OCI-LY3 (cell line): ENCODE data around the gene TGDS.

ENCODE experiments used
- H2AFZ ChIP-seq: fragments of 200-600, 300-600 bp; shearing (Covaris generic); 2 replicates; pipeline ENCODE4 v1.6.0; 2014; ENCODE audit warnings: antibody characterized with exemption, low read depth, low read length
- H3K27ac ChIP-seq: fragments of 200-600, 300-600 bp; sonication (generic); 2 replicates; pipeline ENCODE4 v1.5.1; 2014; ENCODE audit warnings: mild to moderate bottlenecking, low read length, moderate library complexity, mixed read lengths
- H3K27me3 ChIP-seq: fragments of 200-600, 300-600 bp; sonication (generic); 2 replicates; pipeline ENCODE4 v1.6.1; 2014; ENCODE audit warnings: low read depth, low read length, mixed read lengths
- H3K36me3 ChIP-seq: fragments of 200-600, 300-600 bp; sonication (generic); replicated peaks from 2 replicates; pipeline ENCODE3; 2014; ENCODE audit warnings: low read depth, low read length, mixed read lengths
- H3K4me1 ChIP-seq: fragments of 300-600, 200-600 bp; sonication (generic); 2 replicates; pipeline ENCODE4 v1.6.1; 2014; ENCODE audit warnings: low read length, mixed read lengths
- H3K4me2 ChIP-seq: fragments of 200-600, 300-600 bp; sonication (generic); 2 replicates; pipeline ENCODE4 v1.6.1; 2014; ENCODE audit warnings: low read length, mixed read lengths
- H3K4me3 ChIP-seq: fragments of 300-600, 200-600 bp; sonication (generic); 2 replicates; pipeline ENCODE4 v1.5.1; 2014; ENCODE audit warnings: antibody characterized with exemption, mild to moderate bottlenecking, low read length, moderate library complexity
- H3K79me2 ChIP-seq: fragments of 300-600, 200-600 bp; shearing (Covaris generic); 2 replicates; pipeline ENCODE4 v1.6.1; 2014; ENCODE audit warnings: mild to moderate bottlenecking, low read length, mixed read lengths
- H3K9ac ChIP-seq: fragments of 300-600, 200-600 bp; shearing (Covaris generic); 2 replicates; pipeline ENCODE4 v1.6.0; 2014; ENCODE audit warnings: mild to moderate bottlenecking, low read length, moderate library complexity
- H3K9me3 ChIP-seq: fragments of 200-600, 300-600 bp; shearing (Covaris generic); 2 replicates; pipeline ENCODE4 v1.6.1; 2014; ENCODE audit warnings: low read length, mixed read lengths; ENCODE audit not compliant: insufficient read depth
- H4K20me1 ChIP-seq: fragments of 200-600, 300-600 bp; sonication (generic); 2 replicates; pipeline ENCODE4 v1.6.1; 2016; ENCODE audit warnings: low read length, mixed read lengths; ENCODE audit not compliant: insufficient read depth
- CTCF ChIP-seq: fragments of 200-600, 300-600 bp; sonication (generic); IDR thresholded peaks from 2 replicates; pipeline ENCODE4 v1.5.1; 2014; ENCODE audit warnings: antibody characterized with exemption, low read length, low read depth
- EZH2phosphoT487 ChIP-seq: fragments of 200-600 bp; shearing (Covaris generic); IDR thresholded peaks from 2 replicates; pipeline ENCODE4 v1.6.1; 2018; ENCODE audit warnings: antibody characterized with exemption, mixed run types, low read depth

The TGDS gene

GRCh38 chr13:94556041-94556440, 39.9 kb downstream of the TGDS start:
- Histone ChIP-seq H3K9me3 (no peaks in the 10 kb centered on the region), H3K4me1 (no peaks in the 10 kb centered on the region), H3K79me2 (no peaks in the 10 kb centered on the region), H3K4me3 (no peak overlapping the region), H3K27me3 (no peaks in the 10 kb centered on the region), H3K27ac (no peak overlapping the region), H4K20me1 (no peaks in the 10 kb centered on the region), H3K9ac (no peak overlapping the region), H2AFZ (no peak overlapping the region), H3K4me2 (no peak overlapping the region), H3K36me3 (no peaks in the 10 kb centered on the region)
- TF ChIP-seq EZH2phosphoT487 (no peak), CTCF (no peak)

DNA sequence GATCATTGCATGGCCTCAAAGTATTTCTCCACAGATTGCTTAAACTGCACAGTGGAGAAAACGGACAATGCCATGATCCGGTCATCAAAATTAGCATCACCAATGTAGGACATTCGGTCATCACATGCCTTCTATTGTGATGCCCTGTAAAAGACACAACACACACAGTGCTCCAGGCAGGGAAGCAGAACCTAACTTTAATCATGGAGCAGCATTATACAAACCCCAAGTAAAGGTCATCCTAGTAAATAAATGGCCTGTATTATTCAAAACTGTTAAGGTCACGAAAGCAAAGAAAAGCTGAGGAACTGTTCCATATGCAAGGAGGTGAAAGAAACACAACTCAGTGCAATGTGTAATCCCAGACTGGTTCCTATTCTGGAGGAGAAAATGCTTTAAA, 42.2 kb downstream of the TGDS start:
- Histone ChIP-seq H3K27ac (no peak overlapping the region), H3K9ac (no peak overlapping the region), H3K27me3 (no peaks in the 10 kb centered on the region), H3K36me3 (no peaks in the 10 kb centered on the region), H3K4me1 (peaks cover 4% of the 10 kb centered on the region; the same call in 1 of the 2 replicates), H3K4me3 (no peak overlapping the region), H4K20me1 (no peaks in the 10 kb centered on the region), H3K4me2 (no peak overlapping the region), H3K9me3 (no peaks in the 10 kb centered on the region), H3K79me2 (no peaks in the 10 kb centered on the region), H2AFZ (no peak overlapping the region)
- TF ChIP-seq CTCF (no peak), EZH2phosphoT487 (no peak)

GRCh38 chr13:94552095-94552494, 43.9 kb downstream of the TGDS start:
- Histone ChIP-seq H3K79me2 (no peaks in the 10 kb centered on the region), H4K20me1 (no peaks in the 10 kb centered on the region), H3K27ac (no peak overlapping the region), H3K9me3 (no peaks in the 10 kb centered on the region), H3K36me3 (no peaks in the 10 kb centered on the region), H2AFZ (no peak overlapping the region), H3K9ac (no peak overlapping the region), H3K4me3 (no peak overlapping the region), H3K4me1 (peaks cover 8% of the 10 kb centered on the region; the same call in 1 of the 2 replicates), H3K27me3 (no peaks in the 10 kb centered on the region), H3K4me2 (peak overlapping the region; percentile 4; the same call in 1 of the 2 replicates)
- TF ChIP-seq EZH2phosphoT487: no peak
- no peak for TF ChIP-seq CTCF

- Histone ChIP-seq H3K27me3 (no peaks in the 10 kb centered on the region), H3K79me2 (no peaks in the 10 kb centered on the region), H2AFZ (peak overlapping the region; percentile 93), H3K4me2 (peak overlapping the region; percentile 91), H3K27ac (peak overlapping the region; percentile 88), H3K4me1 (peaks cover 8% of the 10 kb centered on the region; the same call in 1 of the 2 replicates), H3K9me3 (no peaks in the 10 kb centered on the region), H3K9ac (peak overlapping the region; percentile 84), H4K20me1 (no peaks in the 10 kb centered on the region), H3K4me3 (peak overlapping the region; percentile 92), H3K36me3 (no peaks in the 10 kb centered on the region)
- TF ChIP-seq CTCF (no peak), EZH2phosphoT487 (no peak)
Measured at GRCh38 chr13:94550062-94550738, 45.8 kb downstream of the TGDS start.
